NCI-H526 treated with DMSO at 0.1 percent for 48 hours (cell line): Measurements from ENCODE around the gene MT1X.

Experiments
- DNase-seq: peaks from one replicate; lab custom pipeline; 2025; lab: John Stamatoyannopoulos, UW

Gene MT1X

DNA sequence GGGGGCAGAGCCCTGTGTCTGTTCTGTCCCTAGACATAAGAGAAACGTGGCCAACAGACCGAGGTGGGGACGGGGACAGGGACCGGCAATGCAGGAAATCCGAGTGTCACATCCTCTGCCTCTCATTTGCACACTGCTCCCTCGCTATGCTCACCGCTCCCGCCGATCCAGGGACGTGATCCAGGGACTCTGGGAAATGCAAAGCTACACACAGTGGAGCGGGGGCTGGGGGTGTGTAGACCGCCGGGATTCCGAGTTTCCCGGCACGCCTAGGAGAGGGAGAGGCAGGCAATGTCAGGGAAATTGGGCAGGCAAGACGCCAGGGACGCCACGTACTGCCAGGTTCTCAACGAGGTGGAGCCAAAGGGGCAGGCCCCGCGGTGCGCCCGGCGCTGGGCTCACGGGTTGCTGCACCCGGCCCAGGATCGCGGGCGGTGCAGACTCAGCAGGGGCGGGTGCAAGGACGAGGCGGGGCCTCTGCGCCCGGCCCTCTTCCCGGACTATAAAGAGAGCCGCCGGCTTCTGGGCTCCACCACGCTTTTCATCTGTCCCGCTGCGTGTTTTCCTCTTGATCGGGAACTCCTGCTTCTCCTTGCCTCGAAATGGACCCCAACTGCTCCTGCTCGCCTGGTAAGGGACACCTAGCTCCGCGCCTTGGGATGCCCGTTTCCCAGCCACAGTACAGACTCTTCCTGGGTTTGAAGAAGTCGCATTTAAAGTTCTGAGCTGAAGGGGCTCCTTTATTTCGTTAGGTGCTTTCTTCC lies at the start of gene MT1X:
Gene MT1X, plus strand, starts transcription at position 532 of the 764 bp plus-strand sequence. Its CDS starts 71 bp downstream, at position 603.
- peak; percentile 72 for DNase-seq

DNA sequence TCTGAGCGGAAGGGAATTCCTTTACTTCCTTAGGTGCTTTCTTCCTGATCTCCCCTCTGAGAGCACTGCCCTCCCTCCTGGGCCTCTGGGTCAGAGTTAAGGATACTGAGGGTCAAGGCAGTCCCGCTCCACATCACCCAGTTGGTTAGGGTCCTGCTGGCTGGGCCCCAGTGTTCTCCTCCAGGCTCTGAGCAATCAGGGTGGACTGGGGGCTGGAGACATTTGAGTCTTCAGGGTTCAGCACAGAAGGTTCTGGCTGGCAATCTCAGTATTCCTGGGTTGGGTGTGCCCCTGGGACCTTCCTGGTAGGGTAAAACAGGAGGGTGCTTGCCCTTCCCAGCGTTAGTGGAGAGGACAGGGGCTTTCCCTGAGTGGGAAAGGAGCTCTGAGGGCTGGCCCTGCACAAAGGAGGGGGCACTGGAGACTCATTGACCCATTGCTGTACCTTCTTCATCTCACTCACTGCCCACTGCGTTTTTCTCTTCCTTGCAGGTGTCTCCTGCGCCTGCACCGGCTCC lies 49.4 kb upstream of the MT1X start:
- DNase-seq, result no peak

DNA sequence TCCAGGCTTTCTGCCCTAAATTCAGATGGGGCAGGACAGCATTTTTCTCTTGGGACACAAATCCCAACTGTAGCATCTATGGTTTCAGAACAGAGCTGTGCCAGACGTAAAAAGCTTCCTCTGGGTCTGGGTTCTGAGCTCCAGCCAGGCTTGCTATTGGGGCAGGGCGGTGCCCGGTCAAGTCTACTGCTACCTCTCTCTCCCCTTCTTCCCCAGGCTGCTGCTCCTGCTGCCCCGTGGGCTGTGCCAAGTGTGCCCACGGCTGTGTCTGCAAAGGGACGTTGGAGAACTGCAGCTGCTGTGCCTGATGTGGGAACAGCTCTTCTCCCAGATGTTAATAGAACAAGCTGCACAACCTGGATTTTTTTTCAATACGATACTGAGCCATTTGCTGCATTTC lies 48.7 kb upstream of the MT1X start:
- no peak for DNase-seq

DNA sequence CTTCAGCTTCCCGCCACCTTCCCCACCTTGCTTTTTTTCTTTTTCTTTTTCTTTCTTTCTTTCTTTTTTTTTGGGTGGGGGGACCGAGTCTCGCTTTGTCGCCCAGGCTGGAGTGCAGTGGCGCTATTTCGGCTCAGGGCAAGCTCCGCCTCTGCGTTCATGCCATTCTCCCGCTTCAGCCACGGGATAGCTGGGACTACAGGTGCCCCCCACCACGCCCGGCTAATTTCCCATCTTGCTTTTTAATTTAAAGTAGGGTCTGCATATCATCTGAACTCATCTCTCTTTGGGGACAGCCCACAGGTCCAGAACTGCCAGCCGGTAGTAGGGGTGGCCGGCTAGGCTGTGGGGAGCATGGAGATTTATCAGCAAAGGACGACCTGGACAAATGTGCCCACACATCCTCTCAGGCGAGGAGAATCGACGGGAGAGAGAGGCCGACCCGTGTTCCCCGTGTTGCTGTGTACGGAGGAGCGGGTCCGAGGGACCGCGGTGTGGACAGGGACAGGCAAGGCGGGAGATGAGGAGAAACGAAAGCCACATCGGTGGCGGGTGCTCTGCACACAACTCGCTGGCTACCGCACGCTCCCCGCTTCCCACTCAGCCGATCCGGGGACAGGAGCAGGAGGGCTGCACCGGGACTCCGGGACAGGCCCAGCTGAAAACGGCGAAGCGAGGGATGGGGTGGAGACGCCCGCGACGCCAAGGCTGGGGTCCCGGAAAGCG lies 47.4 kb upstream of the MT1X start:
- no peak for DNase-seq

DNA sequence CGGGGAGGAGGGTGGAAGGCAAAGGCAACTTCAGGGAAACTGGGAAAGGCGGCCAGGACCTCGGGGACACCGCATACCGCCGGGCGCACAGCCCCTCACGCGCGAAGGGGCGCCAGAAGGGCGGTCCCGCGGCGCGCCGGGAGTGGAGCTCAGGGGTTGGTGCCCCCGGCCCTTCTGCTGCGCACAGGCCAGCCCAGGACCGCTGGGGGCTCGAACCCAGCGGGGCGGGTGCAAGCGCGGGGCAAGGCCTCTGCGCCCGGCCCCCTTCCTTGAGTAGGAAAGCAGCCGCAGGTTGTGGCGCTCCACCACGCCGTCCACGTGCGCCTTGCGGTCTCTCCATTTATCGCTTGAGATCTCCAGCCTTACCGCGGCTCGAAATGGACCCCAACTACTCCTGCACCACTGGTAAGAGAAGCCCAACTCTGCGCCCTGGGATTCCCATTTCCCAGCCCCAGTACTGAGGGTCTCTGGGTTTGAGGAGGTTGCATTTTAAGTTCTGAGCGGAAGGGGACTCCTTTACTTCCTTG lies 46.8 kb upstream of the MT1X start:
- DNase-seq, result no peak

DNA sequence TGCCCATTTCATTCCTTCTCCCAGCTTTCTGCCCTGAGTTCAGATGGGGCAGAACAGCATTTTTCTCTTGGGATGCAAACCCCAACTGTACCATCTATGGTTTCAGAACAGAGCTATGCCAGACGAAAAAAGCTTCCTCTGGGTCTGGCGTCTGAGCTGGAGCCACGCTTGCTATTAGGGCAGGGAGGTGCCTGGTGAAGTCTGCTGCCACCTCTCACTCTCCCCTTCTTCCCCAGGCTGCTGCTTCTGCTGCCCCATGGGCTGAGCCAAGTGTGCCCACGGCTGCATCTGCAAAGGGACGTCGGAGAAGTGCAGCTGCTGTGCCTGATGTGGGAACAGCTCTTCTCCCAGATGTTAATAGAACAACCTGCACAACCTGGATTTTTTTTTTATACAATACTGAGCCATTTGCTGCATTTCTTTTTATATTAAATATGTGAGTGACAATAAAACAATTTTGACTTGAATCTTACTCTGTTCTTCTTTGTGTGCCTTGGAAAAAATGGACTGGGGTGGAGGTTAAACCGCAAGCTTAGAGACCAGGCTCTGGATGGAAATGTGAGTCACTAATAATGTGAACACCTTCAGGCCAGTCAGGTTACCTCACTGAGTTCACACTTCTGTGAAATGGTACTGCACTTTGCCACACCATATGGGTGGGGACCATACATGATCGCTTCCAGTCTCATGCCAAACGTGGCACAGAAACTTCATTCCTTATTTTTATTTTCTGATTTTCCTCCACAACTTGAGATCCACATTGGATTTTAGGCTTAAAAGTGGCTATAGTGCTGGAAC lies 45.5 kb upstream of the MT1X start:
- no peak for DNase-seq

- DNase-seq, result no peak
These were observed 44.2 kb upstream of the MT1X start, which contains the start of gene MT1A for GRCh38 chr16:56637814-56638750. MT1A (plus strand) TSS chr16:56638666; CDS start chr16:56638739, 73 bp downstream.

DNA sequence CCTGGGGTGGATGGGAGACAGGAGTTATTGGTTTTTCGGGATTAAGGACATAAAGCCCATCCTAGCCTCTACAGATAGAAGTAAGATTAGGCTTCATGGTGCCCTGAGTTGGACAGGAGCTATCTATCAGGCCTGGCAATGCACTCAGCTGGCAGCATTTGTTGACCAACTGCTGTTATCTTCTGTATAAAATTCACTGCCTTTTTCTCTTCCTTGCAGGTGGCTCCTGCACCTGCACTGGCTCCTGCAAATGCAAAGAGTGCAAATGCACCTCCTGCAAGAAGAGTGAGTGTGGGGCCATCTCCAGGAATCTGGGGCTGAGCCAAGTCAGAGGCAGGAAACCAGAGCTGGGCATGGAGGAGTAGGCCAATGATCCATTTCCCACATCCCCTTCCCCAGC lies 43.2 kb upstream of the MT1X start:
- no peak for DNase-seq

- no peak for DNase-seq
These were observed 42.2 kb upstream of the MT1X start for GRCh38 chr16:56640076-56640475.

GRCh38 chr16:56641166-56641565 lies 41.1 kb upstream of the MT1X start:
- DNase-seq, result no peak

DNA sequence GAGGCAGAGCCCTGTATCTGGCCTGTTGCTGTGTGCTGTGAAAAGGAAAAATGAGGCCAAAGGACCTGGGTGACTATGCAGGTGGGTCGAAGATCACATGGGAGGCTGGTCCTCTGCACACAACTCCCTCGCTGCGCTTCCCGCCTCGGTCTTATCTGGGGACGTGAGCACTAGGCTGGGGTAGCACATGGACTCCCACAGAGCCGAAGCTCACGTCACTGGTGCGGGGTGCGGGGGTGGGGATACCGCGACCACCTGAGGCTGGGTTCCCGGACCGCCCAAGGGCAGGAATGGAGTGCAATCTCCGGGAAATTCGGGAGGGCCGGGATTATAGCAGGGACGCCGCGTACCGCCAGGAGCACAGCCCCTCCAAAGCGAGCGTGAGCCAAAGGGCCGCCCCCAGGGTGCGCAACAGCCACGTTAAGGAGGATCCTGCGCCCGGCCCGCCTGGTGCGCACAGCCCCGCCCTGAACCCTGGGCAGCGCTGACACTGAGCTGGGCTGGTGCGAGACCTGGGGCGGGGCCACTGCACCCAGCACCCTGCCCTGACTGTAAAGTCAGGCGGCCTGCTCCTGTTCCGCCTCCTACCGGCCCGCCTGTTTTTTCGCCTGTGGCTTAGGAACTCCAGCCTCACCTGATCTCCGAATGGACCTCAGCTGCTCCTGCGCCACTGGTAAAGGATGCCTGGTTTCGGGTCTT lies 39.0 kb upstream of the MT1X start:
- DNase-seq, result no peak

- no peak for DNase-seq
These were observed 38.4 kb upstream of the MT1X start for GRCh38 chr16:56643833-56644232.

DNA sequence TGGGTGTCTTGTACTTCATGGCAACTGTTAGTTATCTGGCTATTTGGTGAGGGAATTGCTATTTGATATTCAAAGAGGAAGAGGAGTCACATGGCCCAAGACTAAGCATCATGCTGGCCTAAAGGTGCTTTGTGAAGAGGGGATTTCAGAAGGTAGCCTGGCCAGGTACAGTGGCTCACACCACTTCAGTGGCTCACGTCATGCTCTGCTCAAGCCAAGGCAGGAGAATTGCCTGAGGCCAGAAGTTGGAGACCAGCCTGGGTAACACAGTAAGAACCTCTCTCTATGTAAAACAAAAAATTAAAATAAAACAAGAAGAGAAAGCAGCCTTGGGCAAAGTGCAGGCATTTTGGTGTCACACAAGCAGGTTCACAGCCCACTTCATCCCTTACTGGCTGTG lies 37.0 kb upstream of the MT1X start:
- DNase-seq, result no peak

DNA sequence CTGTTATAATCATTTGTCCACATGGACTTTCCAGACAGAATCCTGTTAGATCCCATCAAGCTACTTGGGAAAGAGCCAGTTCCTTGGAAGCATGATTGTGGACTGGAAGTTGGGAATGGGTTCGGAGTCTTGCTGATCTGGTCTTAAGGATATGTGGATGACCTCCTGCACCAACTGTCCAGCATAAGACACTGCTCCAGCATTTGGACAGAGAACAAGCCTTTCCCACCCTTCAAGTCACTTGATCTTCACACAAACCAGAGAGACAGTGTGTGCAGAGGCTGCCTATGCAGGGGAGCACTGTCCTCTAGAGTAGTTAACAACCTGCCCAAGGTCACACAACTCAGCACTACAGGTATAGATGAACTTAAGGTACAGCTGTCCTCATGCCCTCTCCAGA lies 36.4 kb upstream of the MT1X start:
- no peak for DNase-seq

DNA sequence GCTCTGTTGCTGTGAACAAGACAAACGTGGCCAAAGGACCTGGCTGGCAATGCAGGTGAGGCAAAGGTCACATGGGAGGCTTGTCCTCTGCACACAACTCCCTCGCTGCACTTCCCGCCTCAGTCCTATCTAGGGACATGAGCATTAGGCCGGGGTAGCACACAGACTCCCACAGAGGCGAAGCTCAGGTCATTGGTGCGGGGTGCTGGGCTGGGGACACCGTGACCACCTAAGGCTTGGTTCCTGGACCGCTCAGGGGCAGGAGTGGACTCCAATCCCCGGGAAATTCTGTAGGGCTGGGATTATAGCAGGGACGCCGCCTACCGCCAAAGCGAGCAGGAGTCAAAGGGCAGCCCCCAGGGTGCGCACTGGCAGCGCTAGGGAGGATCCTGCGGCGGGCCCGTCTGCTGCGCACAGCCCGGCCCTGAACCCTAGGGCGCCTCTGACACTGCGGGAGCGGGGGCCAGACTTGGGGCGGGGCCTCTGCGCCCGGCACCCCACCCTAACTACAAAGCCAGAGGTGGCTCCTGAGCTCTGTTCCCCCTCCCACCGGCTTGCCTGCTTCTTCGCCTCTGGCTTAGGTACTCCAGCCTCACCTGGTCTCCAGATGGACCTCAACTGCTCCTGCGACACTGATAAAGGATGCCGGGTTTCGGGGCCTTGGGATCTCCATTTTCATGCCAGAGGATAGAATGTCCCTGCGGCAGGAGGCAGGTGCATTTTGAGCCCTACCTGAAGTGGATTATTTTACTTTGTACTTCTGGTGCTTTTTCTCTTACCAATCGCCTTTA lies 34.4 kb upstream of the MT1X start:
- DNase-seq, result no peak

DNA sequence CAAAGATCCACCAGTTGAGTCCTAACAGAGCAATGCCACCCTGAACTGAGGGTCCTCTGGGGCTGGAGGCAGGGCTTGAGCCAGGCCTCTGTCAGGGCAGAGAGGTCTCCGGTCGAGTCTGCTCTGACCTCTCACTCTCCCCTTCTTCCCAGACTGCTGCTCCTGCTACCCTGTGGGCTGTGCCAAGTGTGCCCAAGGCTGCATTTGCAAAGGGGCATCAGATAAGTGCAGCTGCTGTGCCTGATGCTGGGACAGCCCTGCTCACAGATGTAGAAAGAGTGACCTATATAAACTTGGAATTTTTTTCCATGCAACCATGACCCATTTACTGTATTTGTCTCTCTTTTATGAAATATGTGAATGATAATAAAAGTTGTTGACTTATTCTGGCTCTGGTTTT lies 33.0 kb upstream of the MT1X start:
- no peak for DNase-seq

DNA sequence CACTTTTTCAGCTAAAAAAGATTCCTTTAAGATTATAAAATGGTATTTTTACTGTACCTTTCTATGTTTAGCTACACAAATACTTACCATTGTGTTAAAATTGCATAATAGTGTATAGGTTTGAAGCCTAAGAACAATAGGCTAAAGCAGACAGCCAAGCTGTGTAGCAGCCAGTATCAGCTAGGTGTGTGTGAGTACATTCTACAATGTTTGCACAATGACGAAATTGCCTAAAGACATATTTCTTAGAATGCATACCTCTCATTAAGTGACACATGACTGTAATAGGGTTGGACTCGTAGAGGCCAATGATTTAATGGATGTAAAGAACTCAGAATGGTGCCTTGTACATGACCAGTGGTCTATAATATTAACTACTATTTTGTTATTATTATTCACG lies 32.5 kb upstream of the MT1X start:
- DNase-seq, result no peak

GRCh38 chr16:56651586-56651985 lies 30.7 kb upstream of the MT1X start, which contains the start of gene MT1B:
MT1B (plus strand) TSS chr16:56651886; CDS start chr16:56651954, 68 bp downstream.
- DNase-seq, result no peak

DNA sequence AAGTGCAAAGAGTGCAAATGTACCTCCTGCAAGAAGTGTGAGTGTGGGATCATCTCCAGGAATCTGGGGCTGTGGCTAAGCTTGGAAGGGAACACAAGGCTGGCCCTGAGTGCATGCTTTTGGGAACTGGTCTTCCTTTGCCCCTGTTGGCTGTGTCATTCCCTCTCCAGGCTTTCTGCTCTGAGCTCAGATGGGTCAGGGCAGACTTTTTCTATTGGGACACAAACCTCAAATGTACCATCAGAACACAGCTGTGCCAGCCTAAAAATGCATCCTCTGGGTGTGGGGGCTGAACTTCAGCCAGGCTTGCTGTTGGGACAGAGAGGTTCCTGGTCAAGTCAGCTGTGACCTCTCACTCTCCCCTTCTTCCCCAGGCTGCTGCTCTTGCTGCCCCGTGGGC lies 29.7 kb upstream of the MT1X start:
- DNase-seq, result no peak
